Endothelial cell of umbilical vein (primary cell): ENCODE data around the gene ADCY3. TPM values are rescaled to one million over a fixed set of nuclear protein-coding genes. Genes with fewer than 3 reads are reported as not detected.

Experiments
- BruUV-seq: library from RNA; stranded (reverse); fragments of 400-500 nt; replicated peaks from 2 replicates; lab custom pipeline; 2021; lab: Mats Ljungman, UMichigan
- CTCF ChIA-PET: fragments of 300-600, 350-600 bp; sonication (Branson Sonifier 250); formaldehyde crosslinking; loops from one replicate; lab custom pipeline; 2021; ENCODE audit warnings: antibody characterized with exemption, inconsistent platforms; lab: Charles Lee
- POLR2A ChIA-PET: fragments of 300-600, 350-600 bp; sonication (Branson Sonifier 250); formaldehyde crosslinking; loops from one replicate; lab custom pipeline; 2021; ENCODE audit warnings: antibody characterized with exemption, inconsistent platforms; lab: Charles Lee
- DNase-seq: peaks from one replicate; pipeline ENCODE4 v3.0.0-alpha.2; 2011; ENCODE audit warnings: low read depth, low spot score
- FAIRE-seq: peaks from 2 replicates; lab custom pipeline; 2011; peaks lifted over from hg19 to GRCh38; lab: Jason Lieb, UNC
- H2AFZ ChIP-seq: 2 replicates; pipeline ENCODE4 v1.6.0; 2012; ENCODE audit warnings: low read depth, low read length, control low read depth, inconsistent platforms
- H3K27ac ChIP-seq: 2 replicates; pipeline ENCODE4 v1.5.1; 2011; ENCODE audit warnings: low read depth, mild to moderate bottlenecking, control low read depth, low read length, moderate library complexity; ENCODE audit not compliant: insufficient read depth
- H3K27me3 ChIP-seq, 2 experiments: 2 replicates each; pipeline versions ENCODE4 v1.6.0 to v1.6.1; 2011; ENCODE audit warnings: low read length in 2 of 2, mixed read lengths in 1 of 2; ENCODE audit not compliant: control insufficient read depth in 2 of 2, insufficient read depth in 2 of 2
- H3K36me3 ChIP-seq, 2 experiments: 2 replicates in 1 of 2; 3 replicates in 1 of 2; pipeline ENCODE4 v1.5.1; 2011; ENCODE audit warnings: low read length in 2 of 2, mild to moderate bottlenecking in 1 of 2, moderate library complexity in 1 of 2; ENCODE audit not compliant: control insufficient read depth in 2 of 2, insufficient read depth in 2 of 2; ENCODE audit errors: extremely low read depth in 1 of 2
- H3K4me1 ChIP-seq: 3 replicates; pipeline ENCODE4 v1.5.1; 2011; ENCODE audit warnings: mild to moderate bottlenecking, low read length; ENCODE audit not compliant: control insufficient read depth, insufficient read depth; ENCODE audit errors: extremely low read depth
- H3K4me2 ChIP-seq: 2 replicates; pipeline ENCODE4 v1.6.1; 2011; ENCODE audit warnings: low read length, control low read depth, mixed read lengths; ENCODE audit not compliant: insufficient read depth
- H3K4me3 ChIP-seq, 3 experiments: fragments of 200-600 bp in 1 of 3; sonication (generic), shearing (Covaris generic) in 1 of 3; replicated peaks in 1 of 3; 2 replicates each; pipeline ENCODE4 v1.5.1; 2011 to 2016; ENCODE audit warnings: control low read depth in 3 of 3, low read length in 3 of 3, mild to moderate bottlenecking in 2 of 3, inconsistent platforms in 1 of 3, low read depth in 1 of 3, moderate library complexity in 1 of 3; ENCODE audit not compliant: insufficient read depth in 1 of 3
- H3K79me2 ChIP-seq: 2 replicates; pipeline ENCODE4 v1.6.0; 2012; ENCODE audit warnings: low read length, inconsistent platforms; ENCODE audit not compliant: control insufficient read depth, insufficient read depth
- H3K9ac ChIP-seq: replicated peaks from 2 replicates; pipeline ENCODE3; 2011; ENCODE audit warnings: low read length, control low read depth; ENCODE audit not compliant: insufficient read depth; ENCODE audit errors: extremely low read depth
- H3K9me1 ChIP-seq: replicated peaks from 3 replicates; pipeline ENCODE4 v1.6.0; 2011; ENCODE audit warnings: mild to moderate bottlenecking, low read length; ENCODE audit not compliant: control insufficient read depth, insufficient read depth; ENCODE audit errors: extremely low read depth
- H3K9me3 ChIP-seq: replicated peaks from 2 replicates; pipeline ENCODE4 v1.5.1; 2012; ENCODE audit warnings: low read length, inconsistent platforms; ENCODE audit not compliant: control insufficient read depth, insufficient read depth
- H4K20me1 ChIP-seq: replicated peaks from 2 replicates; pipeline ENCODE3; 2011; ENCODE audit warnings: mild to moderate bottlenecking, low read length; ENCODE audit not compliant: control insufficient read depth, insufficient read depth; ENCODE audit errors: extremely low read depth
- JUN ChIP-seq: IDR thresholded peaks from 2 replicates; pipeline ENCODE4 v1.6.1; 2011; ENCODE audit warnings: borderline replicate concordance, low read depth; ENCODE audit not compliant: insufficient read length, insufficient read depth
- dilution Hi-C: fragments of 300-500 bp; cut with MboI; formaldehyde crosslinking; loops from one replicate; pipeline ENCODE4 v1.15.0; 2019; ENCODE audit warnings: low sequenced_read_pairs; ENCODE audit not compliant: extremely low pct_ligation_motif_present
- intact Hi-C: fragments of 100-400 bp; cut with micrococcal nuclease; formaldehyde crosslinking; loops from one replicate; pipeline ENCODE4 v1.10.0; 2022
- polyA plus RNA-seq, 4 experiments: library from polyadenylated mRNA; depleted of rRNA in 3 of 4; stranded (reverse) in 3 of 4; unstranded in 1 of 4; fragments of >200 nt; gene quantifications; 2 replicates each; pipeline versions ENCODE4 v1.2.1 to v1.2.3, GENCODE V29; 2011 to 2012; ENCODE audit warnings: missing spikeins in 1 of 4
- total RNA-seq: library from RNA; stranded (reverse); gene quantifications from 2 replicates; pipeline ENCODE4 v1.2.3, GENCODE V29; 2021
- TF ChIP-seq, protein P1 (sequence below): IDR thresholded peaks from 2 replicates; pipeline ENCODE4 v1.6.1; 2011; ENCODE audit not compliant: insufficient read depth, insufficient read length
- TF ChIP-seq, protein P2 (sequence below), 2 donors: IDR thresholded peaks; 1 replicate in 1 of 2; 2 replicates in 1 of 2; pipeline ENCODE4 v1.5.1; 2011; ENCODE audit warnings: low read length in 2 of 2, mild to moderate bottlenecking in 2 of 2, moderate library complexity in 2 of 2, control low read depth in 1 of 2, inconsistent platforms in 1 of 2, low read depth in 1 of 2; ENCODE audit not compliant: insufficient read depth in 1 of 2; ENCODE audit errors: extremely low read depth in 1 of 2

ADCY3 gene
- total and polyA plus RNA-seq, 2 donors (not counting 3 experiments of a cell fraction or from before 2014, with no cell fraction given): 54.0 to 61.3 TPM

DNA sequence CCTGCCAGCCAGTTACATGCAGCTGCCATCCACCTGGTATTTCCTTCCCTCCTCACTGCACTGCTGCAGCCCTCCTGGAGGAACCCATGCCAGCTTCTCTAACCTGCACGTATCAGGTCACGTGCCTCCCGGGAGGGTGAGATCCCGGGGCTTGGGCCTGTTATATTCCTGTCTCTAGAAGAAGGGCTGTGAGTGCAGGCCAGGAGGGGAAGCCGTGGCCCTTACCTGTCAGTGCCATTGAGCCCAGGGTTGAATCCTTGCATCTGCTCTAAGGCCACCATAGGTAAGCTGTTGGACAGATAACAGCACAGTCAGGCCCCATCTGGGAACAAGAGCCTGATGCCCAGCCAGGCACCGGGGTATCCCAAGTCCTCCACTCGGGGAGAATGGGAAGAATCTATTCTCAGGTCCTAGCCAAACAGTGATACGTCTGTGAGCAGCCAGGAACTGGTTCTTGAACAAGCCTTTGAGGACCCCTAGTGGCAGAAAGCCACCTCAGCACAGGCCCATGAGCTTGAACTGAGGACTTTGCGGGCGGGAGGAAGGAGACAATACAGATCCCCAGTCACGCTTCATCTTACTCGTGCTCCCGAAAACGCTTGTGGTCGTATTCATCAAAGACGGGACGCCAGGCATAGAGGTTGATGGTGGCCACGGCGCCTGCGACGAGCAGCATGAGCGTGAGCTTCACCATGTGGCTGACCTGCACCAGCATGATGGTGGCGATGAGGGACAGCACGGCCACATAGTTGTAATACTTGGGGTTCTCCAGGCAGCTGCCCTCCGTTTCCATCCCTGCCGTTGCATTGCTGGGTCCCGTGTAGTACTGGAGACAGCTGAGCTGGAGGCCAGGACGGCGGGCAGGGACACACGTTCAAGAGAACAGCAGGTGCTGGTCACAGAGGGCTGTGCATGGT lies 92.5 kb downstream of the ADCY3 start:
- Histone ChIP-seq H3K27me3 (no peaks in the 10 kb centered on the region), H3K4me3 (no peak overlapping the region), H3K27ac (no peak overlapping the region), H3K4me2 (no peak overlapping the region), H3K36me3 (peaks cover 2 to 3% of the 10 kb centered on the region in 2 experiments), H3K79me2 (no peaks in the 10 kb centered on the region), H3K9me1 (no peaks in the 10 kb centered on the region), H4K20me1 (no peaks in the 10 kb centered on the region), H3K9me3 (no peaks in the 10 kb centered on the region), H3K4me1 (peaks cover 20% of the 10 kb centered on the region), H3K9ac (no peak overlapping the region), H2AFZ (no peak overlapping the region)
- dilution Hi-C loops: no loop called here
- no peak for TF ChIP-seq JUN
- TF ChIP-seq, protein P1, sequence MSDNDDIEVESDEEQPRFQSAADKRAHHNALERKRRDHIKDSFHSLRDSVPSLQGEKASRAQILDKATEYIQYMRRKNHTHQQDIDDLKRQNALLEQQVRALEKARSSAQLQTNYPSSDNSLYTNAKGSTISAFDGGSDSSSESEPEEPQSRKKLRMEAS: no peak
- TF ChIP-seq, protein P2, sequence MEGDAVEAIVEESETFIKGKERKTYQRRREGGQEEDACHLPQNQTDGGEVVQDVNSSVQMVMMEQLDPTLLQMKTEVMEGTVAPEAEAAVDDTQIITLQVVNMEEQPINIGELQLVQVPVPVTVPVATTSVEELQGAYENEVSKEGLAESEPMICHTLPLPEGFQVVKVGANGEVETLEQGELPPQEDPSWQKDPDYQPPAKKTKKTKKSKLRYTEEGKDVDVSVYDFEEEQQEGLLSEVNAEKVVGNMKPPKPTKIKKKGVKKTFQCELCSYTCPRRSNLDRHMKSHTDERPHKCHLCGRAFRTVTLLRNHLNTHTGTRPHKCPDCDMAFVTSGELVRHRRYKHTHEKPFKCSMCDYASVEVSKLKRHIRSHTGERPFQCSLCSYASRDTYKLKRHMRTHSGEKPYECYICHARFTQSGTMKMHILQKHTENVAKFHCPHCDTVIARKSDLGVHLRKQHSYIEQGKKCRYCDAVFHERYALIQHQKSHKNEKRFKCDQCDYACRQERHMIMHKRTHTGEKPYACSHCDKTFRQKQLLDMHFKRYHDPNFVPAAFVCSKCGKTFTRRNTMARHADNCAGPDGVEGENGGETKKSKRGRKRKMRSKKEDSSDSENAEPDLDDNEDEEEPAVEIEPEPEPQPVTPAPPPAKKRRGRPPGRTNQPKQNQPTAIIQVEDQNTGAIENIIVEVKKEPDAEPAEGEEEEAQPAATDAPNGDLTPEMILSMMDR (IDR thresholded peaks at IDR 0.05; ENCODE audit: extremely low read depth in 1 of 2, insufficient read depth in 1 of 2, low read depth in 1 of 2, low read length in 2 of 2): peak; percentile 91 to 93
- DNase-seq (peak; percentile 82), FAIRE-seq (peak; percentile 92)
- CTCF ChIA-PET: interaction anchor here (0.6 to 6.2 kb wide), 38 partner anchors 8 to 743 kb away, joined by 3 to 198 read pairs (median 4); partner anchors contain the start of genes CENPO and PTRHD1
- intact Hi-C loops: loop anchor here (1.0 to 5.0 kb wide), 10 partner anchors 34 to 416 kb away; partner anchors contain the start of genes ADCY3, CENPO, DNAJC27 and NCOA1
- no TSS peak for BruUV-seq
- POLR2A ChIA-PET: interaction anchor here (0.8 to 1.0 kb wide), 2 partner anchors 9 to 35 kb away, joined by 3 read pairs; no protein-coding TSS in a partner anchor
